GM12892 (cell line): ENCODE results near the gene YY1.

Experiments used
- DNase-seq: peaks from one replicate; pipeline ENCODE4 v3.0.0; 2011; ENCODE audit not compliant: insufficient read length
- FAIRE-seq: peaks from 2 replicates; lab custom pipeline; 2011; peaks lifted over from hg19 to GRCh38; lab: Jason Lieb, UNC
- POLR2A ChIP-seq: IDR thresholded peaks from 2 replicates; pipeline ENCODE4 v1.6.1; 2011; ENCODE audit warnings: low read depth, low read length, control low read depth
- POLR2AphosphoS5 ChIP-seq: IDR thresholded peaks from 2 replicates; pipeline ENCODE4 v1.6.1; 2011; ENCODE audit warnings: low read depth, low read length, control low read depth
- TAF1 ChIP-seq: IDR thresholded peaks from 2 replicates; pipeline ENCODE4 v1.6.1; 2011; ENCODE audit warnings: low read depth, mild to moderate bottlenecking, control low read depth, low read length, borderline replicate concordance

YY1 gene

DNA sequence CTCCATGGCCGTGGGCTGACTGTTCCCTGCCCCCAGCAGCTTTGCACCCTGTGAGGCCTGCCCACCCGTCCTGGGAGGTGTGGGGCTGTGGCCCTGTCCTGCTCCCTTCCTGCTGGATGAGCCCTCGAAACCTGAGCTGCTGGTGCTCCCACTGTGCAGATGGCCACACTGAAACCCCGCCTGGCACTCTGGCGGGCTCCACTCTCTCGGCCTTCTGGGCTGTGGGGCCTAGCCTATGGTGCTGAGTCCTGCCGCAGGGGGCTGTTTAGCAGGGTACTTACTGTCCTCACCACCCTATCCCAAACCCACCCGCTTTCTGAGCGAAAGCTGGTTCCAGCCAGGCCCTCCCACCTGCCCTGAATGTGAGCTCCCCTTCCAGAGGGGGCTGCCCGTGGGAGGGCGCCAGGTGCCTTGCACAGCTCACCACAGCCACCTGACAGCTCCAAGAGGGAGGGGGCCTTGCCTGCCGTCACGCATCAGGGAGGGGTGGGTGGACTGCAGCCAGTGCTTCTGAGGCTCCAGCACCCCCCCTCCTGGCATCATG lies 91.5 kb downstream of the YY1 start:
- FAIRE-seq (no peak), DNase-seq (no peak)
- TF ChIP-seq POLR2A = no peak
- TF ChIP-seq TAF1 = no peak
- TF ChIP-seq POLR2AphosphoS5 = no peak

DNA sequence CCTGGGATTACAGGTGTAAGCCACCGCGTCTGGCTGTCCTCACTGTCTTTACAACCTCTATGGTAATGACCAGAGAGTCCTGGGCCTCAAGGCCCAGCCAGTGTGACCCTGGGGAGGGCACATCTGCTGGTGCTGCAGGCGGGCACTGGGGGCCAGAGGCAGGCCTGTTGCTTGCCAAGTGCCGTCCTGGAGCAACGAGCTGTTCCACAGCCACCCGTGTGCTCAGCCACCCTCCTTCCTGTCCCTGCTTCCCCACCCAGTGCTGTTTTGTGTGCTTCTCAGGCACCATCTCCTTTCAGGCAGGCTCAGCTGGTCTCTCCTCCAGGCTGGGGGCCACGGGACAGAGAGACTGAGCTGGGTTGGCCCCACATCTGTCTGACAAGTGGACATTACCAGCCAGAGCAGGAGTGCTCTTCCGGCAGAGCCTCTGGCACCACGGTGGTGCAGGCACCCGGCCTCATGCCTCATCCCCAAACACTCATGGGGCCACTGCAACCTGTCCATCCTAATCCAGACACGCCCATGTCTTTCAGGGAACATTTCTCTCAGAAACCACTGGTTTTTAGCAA lies 93.2 kb downstream of the YY1 start:
- no peak for TF ChIP-seq POLR2A
- TF ChIP-seq TAF1 = no peak
- no peak for TF ChIP-seq POLR2AphosphoS5
- FAIRE-seq = no peak
- DNase-seq = no peak
